ENCODE measurements around the gene LAMA4.

The LAMA4 gene

DNA sequence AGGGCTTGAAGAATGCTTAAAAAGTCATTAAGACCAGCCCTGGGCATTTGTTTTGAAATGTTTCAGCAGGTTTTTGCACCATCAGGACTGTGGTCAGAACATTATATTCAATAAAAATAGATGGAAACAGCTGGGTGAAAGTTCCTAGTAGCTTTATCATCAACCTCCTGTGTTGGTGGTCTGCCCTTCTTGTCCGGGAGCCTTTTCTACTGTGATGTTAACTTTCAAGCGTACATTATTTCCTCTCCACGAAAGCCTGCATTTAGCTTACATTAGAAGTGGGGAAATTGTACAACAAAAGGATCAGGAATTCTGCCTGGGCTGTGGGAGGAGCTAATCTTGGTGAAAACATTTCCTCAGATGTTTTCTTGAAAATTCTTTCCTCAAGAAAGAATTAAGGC, 71.1 kb downstream of the LAMA4 start:
- no peak for DNase-seq

DNA sequence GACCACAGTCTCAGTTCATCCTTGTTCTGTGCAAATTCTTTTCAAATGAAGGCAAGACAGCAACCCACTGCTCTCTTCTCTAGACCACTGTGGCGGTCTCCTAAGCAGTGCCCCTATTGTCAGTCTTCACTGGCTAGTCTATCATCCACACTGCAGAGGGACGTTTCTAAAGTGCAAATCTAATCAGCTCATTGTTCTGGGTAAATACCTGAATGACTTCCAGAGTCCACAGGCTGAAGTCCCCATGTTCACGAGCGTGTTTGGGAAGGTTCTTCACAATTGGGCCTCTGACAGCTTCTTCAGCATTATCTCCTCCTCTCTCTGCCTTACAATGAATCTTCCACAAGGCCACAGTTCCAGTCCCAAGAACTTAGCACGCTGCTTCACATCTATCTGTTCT, 73.2 kb downstream of the LAMA4 start:
- no peak for DNase-seq

DNA sequence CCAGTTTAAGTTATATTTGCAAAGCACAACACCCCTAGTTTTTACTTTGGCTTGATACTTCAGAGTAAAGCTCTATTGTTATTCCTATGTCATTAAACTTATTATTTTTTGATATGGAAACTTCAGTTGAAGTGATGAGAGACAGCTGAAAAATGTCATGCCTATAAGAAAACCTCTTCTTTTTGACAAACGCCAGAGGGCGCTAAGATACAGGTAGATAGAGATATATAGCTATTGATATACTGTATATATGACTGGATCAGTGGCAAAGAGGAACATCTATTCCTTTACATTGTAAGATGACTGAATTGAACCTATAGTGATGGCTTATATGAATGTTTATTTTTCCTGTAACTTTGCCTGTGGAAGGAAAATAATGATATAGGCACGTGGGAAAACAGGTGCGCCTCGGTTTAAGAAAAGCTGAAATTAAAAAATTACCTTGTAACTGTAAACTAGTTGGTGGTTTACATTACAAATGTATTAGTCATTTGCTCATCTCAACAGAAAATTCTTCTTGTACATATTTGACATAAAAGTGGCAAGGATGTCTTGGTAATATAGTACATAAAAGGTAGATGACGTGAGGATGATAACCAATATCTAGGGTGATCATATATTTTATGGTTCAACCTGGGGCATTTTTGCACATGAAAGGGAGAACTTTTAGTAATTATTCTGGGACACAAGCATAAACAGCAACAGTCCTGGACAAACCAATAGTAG, 74.1 kb downstream of the LAMA4 start:
- DNase-seq, result peak; percentile 66

DNA sequence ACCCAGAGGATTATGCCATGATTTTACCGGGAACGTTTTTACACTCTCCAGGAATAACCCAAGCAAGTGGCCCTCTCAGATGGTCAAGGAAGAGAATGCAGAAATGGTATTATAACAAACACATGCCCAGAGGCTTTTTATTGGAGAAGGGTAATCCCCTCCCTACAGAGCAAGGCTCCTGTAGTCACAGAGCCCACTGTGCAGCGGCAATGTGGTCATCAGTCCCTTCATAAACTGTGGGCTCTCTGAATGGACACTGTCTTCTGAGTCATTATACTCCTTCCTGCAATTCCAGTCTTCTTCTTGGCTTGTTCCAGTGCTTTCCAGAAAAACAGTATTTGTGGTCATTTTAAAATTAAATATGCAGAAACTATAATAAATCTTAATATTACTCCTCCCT, 74.7 kb downstream of the LAMA4 start:
- no peak for DNase-seq

DNA sequence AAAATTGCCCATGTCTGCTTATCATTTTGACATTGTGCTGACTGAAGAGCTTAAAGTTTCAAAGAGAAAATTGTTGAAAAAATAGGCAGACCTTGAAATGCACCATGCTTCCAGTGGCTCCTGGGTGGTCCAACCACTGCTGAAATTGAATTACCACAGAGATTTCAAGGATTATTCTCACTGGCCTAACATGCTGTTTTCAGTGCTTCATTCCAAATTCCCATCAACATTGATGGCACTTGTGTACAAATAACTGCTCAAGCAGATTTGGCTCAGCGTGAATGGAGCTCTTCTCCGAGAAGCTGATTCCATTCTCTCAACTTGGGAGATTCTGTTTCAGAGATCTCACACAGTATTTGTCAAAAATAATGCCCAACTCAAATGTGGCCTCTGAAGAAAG, 75.5 kb downstream of the LAMA4 start:
- no peak for DNase-seq

DNA sequence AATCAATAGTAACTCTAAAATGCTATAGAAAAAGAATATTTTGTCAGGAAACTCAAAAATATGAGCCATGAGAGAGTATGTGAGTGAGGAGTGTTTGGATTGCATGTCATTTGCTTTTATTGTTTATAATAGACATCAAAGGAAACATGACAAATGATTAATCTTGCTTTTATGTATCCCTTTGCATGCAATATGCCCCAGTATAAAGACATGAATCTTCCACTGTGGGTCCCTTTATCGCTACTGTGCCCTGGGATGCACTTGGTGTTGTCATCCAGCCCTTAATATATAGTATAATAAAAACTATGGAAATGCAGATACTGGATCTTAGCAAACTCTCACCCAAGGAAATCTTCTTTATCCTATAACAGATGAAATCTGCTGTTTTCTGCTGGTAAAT, 77.3 kb downstream of the LAMA4 start:
- no peak for DNase-seq

DNA sequence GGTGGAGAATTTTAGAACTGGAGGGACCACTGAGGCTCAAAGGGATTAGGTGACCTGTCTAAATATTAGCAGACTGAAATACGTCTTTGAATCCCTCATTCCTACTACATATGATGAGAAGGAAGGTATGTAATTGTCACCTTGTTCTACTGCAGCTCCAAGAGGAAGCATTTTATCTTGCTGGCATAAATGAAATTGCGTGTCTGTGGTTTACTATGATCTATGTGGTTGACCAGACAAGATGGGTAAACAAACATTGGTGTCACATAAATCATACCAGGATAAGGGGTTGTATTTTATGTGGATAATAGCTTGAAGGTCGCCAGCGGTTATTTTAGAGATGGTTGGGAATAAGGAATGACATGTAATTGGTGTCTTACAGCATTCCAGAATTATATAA, 78.2 kb downstream of the LAMA4 start:
- no peak for DNase-seq

DNA sequence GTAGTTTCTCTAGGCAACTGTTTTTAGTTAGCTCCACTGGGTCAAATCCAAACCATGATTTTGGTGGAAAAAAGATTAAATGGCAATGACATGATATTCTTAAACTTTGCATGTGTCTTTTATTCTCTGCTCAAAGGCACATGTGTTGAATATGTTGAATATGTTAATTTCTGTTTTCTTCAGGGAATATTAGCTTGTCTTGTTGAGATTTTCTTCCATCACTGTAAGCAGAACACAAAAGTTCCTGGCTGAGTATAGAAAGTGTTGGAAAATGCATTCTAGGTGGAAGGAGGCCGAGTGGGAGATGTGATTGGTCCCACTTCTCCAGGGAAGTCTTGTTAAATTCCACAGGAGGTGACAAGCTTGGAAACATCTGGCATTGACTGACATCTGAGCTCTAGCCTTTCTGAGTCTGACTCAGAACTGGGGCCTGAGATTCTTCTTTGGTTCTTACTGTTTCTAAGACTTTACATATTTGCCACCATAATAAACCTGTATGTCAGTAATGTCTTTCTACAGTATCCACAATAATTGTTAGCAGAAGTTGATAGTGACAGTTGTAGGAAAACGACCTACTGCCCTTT, 81.1 kb downstream of the LAMA4 start:
- no peak for DNase-seq

DNA sequence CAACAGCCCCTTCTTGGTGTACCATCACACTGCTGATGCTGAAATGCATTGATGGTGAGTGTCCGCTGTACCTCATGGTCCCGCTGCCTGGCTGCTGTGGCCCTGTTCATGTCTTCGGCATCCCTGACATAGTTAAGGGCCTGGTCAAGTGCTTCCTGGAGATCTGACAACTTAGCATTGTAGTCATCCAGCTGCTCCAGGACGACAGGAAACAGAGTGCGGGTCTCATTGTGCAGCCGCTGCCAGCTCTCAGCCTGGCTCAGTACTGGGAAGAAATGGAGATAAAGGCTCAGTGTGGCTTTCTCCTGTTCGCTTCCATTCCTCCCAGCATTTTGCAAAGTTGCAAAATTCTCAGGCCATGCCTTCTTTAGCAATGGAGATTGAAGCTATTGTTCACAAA, 81.8 kb downstream of the LAMA4 start:
- DNase-seq, result no peak

DNA sequence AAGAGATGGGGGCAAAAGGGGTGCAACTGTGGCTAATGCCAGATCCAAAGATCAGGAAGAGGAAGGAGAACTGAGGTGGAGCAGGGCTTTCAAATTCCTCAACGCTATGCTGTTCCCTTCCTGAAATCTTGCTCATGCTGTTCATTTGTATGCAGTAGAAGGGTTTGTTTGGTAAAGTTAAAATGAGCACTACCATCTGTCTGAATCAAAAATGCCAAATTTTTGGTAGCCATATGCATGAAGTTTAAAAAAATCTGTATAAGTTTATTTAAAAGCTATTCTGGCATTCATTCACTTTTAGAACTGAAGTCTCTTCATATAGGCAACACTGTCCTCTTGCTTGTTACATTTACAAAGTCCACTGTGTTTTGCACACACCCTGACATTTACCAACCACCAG, 84.8 kb downstream of the LAMA4 start:
- DNase-seq, result no peak

DNA sequence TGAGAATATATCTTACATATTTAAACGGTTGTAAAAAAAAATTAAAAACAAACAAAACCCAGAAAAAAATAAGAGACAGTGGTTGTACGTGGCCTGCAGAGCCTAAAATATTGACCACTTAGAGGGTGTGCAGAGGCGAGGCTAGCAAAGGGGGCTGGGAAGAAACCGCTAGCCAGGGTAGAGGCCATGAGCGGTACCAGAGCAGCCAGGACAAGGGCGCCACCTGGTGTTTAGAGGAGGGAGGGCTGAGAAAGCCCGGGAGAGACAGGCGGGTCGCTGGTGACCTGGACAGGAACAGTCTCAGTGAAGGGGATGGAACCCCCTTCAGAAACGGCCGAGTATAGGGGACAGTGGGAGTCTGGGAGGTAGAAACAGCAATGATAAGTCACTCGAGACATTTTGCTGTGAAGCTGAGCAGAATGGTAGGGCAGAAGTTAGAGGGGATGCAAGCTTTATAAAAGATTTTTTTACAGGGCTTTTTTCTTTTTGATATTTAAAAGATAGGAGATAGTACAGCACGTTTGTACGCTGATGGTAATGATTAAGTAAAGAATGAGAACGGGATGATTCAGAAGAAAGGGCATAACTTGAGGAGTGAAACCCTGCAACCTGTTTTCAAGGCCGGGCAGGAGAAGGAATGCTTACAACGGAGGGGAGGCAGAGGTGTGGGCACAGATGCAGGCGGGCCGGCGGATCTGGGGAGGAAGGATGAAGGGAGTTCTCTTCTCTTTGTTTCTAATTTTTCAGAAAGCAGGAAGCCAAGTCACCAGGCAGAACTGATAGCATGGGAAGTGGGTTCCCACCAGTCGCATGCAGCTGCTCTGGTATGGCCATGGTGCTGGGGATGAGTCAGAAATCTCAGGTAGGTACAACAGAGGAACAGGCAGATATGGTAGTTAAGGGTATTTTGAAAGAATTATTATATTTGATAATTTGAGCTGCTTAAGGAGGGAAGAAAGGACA, 90.8 kb downstream of the LAMA4 start:
- peak; percentile 49 for DNase-seq

DNA sequence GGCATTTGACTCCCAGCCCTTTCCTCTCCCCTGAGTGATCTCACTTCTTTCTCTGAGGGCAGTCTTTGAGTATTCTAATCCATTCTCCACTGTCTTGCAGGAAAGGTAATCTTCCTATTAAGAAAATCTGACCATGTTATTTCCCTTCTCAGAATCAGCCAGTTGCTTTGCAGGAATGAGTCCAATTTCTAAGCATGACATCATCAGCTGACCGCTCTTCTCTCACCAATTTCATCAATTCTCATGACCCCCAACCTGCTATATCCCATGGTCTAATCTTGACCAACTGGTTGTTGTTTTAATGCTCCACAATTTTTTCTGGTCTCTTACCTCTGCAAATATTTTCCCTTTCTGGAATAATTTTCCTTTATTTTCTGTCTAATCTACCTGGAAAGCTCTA, 93.6 kb downstream of the LAMA4 start:
- no peak for DNase-seq

DNA sequence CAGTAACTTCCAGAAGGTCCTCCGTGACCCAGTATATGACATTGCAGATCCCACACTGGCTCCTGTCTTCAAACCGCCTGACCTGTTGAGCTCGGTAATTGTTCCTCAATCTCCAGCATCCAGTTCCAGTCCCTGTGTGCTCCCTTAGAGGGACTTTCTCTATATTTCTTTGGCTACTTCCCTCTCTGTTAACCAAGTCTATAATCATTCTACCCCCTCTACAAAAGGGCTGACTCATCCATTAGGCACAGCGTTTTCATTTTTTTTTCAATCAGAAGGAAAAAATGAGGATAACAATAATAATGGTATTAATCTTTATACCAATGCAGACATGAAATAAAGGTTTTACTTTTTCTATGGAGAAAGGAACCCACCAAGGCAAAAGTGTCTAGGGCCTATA, 97.7 kb downstream of the LAMA4 start:
- DNase-seq, result no peak

DNA sequence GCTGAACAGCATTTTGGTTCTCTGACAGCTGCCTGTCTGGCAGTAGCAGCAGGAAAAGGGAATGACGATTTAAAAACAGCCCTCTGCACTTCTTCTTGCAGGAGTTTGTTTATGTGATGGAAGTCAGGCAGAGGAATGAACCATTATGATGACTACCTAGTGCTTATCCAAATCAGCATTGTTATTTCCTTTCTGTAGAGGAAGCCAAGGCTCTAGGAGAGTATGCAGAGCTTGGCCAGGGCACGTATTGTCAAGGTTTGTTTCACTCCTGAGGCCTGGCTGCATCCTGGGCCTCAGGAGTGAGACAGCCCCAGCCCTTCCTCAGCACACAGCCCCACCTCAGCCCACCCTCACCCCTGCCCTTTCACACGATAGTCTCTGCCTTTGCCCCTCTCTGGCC, 98.5 kb downstream of the LAMA4 start:
- DNase-seq, result no peak

DNA sequence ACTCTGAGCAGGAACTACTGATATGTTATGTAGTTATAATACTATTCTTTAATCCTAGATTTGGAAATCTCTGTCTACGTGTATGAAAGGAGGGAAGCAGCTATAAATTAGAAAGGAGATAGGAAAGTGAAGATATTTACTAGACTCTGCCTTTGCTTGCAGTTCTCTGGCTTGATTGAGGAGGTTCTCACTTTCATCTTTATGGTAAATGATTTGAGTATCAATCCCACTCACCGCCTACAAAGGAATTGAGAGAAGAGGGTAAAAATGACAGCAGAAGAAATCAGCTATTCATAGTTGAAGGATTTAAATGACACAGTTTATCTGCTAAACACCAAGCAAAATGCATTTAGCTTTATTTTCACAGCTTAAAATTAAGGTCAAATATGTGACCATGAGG, 99.7 kb downstream of the LAMA4 start:
- no peak for DNase-seq

DNA sequence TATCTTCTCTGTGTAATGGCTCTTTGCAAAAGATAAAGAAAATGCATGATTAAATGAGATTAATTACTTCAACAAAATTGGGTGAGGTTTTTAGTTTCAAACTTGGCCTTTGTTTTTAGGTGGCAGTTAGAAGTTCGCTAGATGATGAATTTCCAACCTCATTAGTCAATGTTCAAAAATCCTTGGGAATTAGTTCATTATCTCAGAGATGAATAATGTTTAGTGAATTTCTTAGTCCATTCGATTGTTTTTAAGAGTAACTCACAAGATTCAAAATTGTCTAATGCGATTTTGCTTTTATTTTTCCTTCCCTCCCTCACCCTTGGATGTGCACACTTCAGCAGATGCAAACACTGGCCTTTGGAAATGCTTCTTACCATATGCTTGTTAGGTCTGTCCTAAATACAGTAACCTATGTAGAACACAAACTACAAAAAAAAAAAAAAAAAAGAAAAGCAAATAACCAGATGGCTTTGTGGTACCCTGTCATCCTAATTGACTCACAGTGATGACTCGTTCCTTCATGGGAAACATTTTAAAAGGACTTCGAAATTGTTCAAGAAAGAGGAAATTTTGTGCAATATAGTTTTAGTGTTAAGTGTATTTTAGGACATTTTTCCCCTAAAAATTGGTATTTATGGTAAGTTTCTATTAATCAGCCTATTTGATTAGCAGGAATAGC, 100.3 kb downstream of the LAMA4 start:
- DNase-seq, result no peak

DNA sequence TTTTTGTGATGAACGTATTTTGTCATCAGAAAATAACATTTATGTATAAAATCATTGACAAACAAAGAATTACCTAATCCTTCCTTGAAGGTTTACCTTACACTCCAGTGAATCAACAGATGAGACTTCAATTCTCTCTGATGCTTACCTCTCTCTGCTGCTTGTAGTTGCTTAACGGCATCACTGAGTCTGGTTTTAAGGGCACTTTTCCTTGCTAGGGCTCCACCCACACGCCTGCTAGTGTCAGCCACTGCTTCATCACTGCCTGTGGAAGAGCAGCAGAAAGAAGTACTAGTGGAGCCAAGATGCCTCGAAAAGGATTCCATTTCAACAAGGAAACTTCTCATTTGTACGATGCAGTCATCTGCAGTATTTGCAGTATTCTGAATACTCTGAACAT, 104.0 kb downstream of the LAMA4 start:
- DNase-seq, result no peak

DNA sequence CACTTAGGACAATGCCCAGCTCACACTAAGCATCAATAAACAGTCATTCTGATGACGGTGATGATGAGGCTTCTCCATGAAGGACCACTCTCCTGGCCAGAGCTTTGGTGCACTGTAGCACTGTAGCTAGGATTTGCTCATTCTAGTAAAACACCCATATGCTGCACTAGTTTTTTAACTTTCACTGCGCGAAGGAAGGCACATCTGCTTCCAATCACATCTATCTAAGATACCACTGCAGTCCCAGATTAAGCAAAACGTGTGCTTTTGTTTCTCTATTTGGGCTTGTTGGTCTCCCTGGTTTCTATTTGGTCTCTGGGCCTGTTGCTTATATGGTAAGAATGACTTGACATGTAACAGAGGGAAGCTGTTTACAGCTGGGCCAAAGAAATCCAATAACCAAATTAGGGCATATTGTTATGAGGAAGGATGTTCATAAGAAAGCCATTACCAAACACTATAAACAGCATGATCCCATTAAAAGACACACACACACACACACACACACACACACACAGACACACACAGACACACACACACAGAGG, 104.6 kb downstream of the LAMA4 start:
- no peak for DNase-seq

DNA sequence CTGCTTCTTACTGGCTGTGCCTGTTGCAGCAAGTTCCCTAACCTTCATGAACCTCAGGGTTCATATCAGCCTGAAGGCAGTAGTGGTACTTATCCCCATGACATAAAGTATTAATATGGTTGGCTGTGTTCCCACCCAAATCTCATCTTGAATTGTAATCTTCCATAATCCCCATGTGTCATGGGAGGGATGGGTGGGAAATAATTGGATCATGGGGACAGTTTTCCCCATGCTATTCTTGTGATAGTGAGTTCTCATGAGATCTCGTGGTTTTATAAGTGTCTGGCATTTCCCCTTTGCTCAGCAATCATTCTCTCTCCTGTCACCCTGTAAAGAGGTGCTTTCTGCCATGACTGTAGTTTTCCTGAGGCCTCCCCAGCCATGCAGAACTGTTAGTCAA, 105.1 kb downstream of the LAMA4 start:
- DNase-seq, result no peak

DNA sequence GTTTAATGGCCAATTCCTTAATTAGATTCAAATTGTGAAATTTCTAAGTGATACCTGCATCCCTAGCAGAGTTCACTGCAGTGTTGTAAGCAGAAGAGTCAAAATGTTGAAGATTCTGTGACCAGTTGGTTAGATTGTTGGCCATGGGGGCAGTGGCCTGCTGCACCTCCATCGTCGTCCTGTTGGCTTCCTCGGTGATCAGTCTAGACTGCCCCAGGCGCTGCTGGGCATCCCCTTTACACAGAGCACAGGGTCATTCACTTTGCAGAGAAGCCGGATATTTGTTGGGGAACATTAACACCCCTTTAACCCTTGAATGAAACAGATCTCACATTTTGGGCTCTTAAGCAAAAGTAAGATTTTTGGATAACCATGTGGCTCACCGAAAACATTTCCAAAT, 106.3 kb downstream of the LAMA4 start:
- DNase-seq, result no peak

DNA sequence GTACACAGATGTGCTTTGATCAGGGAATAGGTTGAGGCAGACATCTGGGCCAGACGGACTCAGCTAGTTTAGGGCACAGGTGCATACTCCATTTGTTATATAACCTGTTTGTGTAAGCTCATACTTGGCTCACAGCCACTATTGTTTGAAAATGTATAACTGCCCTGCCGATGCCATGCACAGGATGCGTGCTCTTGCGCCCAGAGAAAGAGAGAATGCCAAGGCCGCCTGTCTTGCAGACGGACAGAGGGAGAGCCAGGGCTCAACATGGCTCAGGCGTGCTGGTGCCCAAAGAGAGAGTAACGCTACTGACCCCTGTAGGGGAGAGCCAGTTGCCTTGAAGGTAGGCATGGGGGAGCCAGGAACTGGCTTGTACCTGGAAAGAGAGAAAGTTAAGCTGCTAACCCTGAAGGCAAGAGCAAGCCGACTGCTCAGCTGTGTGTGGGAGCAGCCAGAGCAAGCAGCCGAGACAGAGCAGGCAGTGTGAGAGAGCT, 109.2 kb downstream of the LAMA4 start:
- DNase-seq, result no peak

DNA sequence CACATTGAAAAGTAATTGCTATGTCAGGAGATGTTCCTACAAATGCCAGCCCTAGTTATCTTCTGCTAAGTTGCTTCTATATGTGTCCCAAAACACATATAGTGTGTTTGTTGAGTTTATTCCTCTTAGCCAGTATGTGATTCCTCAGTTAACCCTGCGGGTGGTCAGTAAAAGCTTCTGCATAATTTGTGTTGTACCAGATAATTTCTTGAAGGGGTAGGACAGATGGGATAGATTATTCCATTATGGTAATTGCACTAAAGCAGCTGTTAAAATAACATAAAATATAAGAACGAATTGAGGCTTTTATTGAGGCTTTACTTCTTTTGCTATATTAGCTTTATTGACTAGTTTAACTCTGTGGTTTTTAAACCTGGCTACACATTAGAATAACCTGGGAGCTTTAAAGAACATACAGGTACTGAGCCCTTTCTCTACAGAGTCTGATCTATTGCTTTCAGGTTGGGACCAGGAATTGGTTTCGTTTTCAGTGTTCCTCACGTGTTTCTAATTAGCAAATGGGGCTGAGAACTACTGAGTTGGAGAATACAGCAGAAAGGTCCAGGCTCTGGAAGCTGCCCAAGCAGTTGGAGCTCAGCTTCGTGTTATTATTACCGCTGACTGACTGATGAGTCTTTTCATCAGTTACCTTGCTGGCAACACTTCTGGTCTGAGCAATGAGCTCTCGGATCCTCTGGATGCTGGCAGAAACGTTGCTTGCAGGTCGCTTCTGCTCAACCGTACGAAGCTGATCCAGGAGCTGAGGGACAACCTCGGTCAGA, 110.0 kb downstream of the LAMA4 start:
- no peak for DNase-seq
